Measurements from ENCODE around the gene TSPAN32.
A peak's percentile ranks its signal among the peaks of the same experiment; 100 is the strongest.

DNA sequence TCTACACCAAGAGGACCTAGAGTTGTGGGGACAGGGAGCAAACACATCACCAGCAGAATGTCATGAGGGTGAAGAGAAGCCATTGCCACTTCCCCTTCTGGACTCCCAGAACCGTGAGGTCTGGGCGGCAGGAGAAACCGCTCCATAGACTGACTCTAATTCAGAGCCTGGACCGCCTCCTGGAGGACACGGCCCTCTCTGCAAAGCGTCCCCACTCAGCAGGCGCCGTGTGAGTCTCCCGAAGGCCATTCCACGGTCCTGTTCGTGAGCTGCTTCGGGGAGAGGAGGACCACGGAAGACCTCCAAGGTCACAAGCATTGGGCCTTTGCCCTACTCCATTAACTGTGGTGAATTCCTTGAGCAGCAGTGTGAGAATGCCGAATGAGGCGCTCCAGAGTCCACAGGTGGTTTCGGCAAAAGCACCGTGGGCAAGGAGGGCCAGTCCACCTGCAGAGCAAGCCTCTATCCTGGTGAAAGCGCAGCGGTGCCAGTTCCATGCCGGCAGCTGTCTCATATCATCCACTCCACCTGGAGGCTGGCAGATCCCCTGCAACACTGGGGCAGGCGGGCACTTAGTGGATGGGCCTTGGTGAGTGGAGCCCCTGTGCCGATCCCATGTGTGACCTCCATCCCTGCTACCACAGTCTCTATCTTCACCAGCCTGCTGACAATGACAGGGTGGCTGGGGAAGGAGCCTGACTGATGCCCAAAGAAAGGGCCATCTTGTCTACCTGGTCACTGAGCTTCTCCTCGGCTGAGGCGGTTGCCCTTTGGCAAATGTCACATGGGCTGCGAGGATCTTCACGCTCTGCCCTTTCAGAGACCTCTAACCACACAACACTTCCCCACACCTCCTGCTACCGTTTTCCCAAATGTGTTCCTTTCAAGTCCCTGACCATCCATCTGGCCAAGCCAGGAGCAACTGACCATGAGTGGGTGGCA, 7.6 kb upstream of the TSPAN32 start:
- peak; percentile 11 for TF ChIP-seq CTCF (IDR thresholded peaks at IDR 0.05; ENCODE audit: borderline replicate concordance, extremely low read depth, low read length, poor library complexity, severe bottlenecking)
- no peak for TF ChIP-seq EZH2 (IDR thresholded peaks at IDR 0.05; ENCODE audit: borderline replicate concordance, low read depth, low read length, severe bottlenecking)
